D721Med (cell line): ENCODE measurements around the gene DCAF16.

Experiments used
- DNase-seq: peaks from one replicate; pipeline ENCODE4 v3.0.0; 2011; ENCODE audit warnings: low spot score; ENCODE audit not compliant: insufficient read length
- FAIRE-seq: peaks from 2 replicates; lab custom pipeline; 2011; peaks lifted over from hg19 to GRCh38; lab: Jason Lieb, UNC
- CTCF ChIP-seq: IDR thresholded peaks from 2 replicates; pipeline ENCODE4 v1.5.1; 2012; ENCODE audit warnings: mild to moderate bottlenecking, control low read depth; ENCODE audit not compliant: insufficient read depth; ENCODE audit errors: missing control alignments

DCAF16 gene

GRCh38 chr4:17807446-17807845 is 3.1 kb downstream of the DCAF16 start:
- no peak for TF ChIP-seq CTCF
- FAIRE-seq (peak; percentile 38), DNase-seq (no peak)

GRCh38 chr4:17805580-17806155 is 4.9 kb downstream of the DCAF16 start:
- DNase-seq (no peak), FAIRE-seq (no peak)
- no peak for TF ChIP-seq CTCF

- FAIRE-seq = no peak
- TF ChIP-seq CTCF = no peak
- DNase-seq = no peak
Observed at GRCh38 chr4:17797808-17798207, 12.7 kb downstream of the DCAF16 start.

DNA sequence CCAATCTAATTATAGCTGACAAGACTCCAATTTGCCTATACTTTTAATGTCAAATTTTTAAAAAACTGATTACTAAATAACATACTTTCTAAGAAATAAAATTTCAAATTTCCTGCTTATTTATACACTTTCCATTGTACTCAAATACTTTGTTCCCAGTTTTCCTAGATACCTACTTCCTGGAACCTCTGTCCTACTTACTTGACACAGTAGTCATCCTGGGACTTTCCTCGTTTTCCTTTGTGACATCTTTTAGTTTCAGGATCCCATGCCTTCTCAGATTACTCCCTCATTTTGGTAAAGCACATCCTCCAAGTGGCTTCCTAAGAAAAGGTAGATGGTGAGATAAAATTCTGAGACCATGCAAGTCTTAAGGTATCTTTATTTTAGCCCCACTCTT is 15.8 kb downstream of the DCAF16 start:
- FAIRE-seq = no peak
- no peak for TF ChIP-seq CTCF
- DNase-seq = no peak

DNA sequence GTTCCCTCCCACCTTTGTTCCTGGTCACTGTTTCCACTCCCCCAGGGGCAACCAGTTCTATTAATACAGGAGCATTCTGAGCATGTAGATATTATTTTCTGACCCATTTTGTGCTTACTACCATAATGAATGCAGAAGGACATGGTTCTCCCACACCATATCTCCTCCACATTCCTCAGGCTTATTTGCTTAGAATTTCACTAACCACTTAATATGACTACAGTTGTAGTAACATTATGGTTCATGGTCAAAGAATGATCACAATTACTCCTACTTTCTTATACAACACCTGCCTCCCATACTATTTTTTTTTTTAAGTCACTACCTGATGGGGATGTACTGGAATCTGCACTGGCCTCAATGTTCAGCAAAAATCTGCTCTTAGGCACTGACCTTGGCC is 21.6 kb downstream of the DCAF16 start:
- FAIRE-seq (peak; percentile 51), DNase-seq (no peak)
- TF ChIP-seq CTCF = no peak

DNA sequence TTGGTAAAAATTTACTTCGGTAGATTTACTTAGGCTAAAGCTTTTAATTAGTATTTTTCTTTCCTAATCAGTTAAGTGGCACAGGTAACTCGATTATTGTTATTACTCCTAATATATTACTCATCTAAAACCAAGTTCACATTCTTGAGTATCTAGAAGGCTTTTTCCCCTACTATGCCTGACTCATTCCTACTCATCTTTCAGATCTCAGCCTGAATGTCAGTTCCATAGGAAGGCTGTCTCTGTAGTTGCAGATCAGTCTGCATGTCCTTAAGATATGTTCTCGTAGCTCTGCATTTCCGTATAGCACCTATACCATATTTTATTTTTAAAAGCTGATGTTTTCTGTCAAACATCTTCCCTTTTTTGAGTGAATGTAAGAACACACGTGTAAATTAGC is 23.2 kb downstream of the DCAF16 start:
- no peak for FAIRE-seq
- DNase-seq = no peak
- TF ChIP-seq CTCF = no peak

GRCh38 chr4:17786567-17786966 is 24.0 kb downstream of the DCAF16 start:
- DNase-seq = no peak
- FAIRE-seq = no peak
- no peak for TF ChIP-seq CTCF
